PC-3 (cell line): ENCODE results near the gene UPF2.

ENCODE experiments used
- EZH2 ChIP-seq: fragments of 300-600 bp; sonication (generic); IDR thresholded peaks from one replicate; pipeline ENCODE4 v1.6.1; 2017; ENCODE audit warnings: antibody characterized with exemption, mild to moderate bottlenecking, low read length; ENCODE audit not compliant: unreplicated experiment
- TF ChIP-seq, protein P1 (sequence below): fragments of 300-600 bp; sonication (generic); conservative IDR thresholded peaks from 2 replicates; pipeline ENCODE4 v1.5.1; 2017; ENCODE audit warnings: antibody characterized with exemption, low read depth, mild to moderate bottlenecking, low read length

DNA sequence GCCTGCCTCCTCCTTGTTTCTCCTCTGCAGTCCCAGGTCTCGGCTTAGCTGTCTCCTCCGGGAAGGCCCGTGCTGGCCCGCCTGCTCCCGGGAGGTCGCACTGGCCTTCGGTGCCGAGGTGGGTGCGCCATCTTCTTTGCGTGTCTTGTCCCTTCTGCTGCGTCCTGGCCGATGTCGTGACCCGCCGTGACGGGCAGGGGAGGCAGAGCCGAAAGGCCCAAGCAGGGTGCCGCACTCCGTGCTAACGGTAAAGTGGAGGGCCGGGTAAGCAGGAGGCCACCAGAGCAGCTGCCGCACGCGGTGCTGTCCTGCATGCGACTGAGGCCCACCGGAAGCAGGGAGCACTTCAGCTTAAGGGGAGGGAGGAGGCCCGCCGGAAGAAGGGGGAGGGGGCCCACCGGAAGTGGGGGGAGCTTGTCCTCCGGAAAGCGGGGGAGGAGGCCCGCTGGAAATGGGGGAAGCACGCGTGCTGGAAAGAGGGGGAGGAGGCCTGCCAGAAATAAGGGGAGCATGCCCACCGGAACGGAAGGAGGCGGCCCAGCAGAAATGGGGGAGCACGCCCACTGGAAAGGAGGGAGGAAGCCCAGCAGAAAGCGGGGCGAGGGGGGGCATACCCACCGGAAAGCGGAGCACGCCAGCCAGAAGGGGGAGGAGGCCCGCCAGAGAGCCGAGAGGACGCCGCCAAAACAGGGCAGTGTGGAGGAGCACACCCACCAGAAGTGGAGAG is 148.1 kb downstream of the UPF2 start:
- no peak for TF ChIP-seq EZH2
- TF ChIP-seq, protein P1, sequence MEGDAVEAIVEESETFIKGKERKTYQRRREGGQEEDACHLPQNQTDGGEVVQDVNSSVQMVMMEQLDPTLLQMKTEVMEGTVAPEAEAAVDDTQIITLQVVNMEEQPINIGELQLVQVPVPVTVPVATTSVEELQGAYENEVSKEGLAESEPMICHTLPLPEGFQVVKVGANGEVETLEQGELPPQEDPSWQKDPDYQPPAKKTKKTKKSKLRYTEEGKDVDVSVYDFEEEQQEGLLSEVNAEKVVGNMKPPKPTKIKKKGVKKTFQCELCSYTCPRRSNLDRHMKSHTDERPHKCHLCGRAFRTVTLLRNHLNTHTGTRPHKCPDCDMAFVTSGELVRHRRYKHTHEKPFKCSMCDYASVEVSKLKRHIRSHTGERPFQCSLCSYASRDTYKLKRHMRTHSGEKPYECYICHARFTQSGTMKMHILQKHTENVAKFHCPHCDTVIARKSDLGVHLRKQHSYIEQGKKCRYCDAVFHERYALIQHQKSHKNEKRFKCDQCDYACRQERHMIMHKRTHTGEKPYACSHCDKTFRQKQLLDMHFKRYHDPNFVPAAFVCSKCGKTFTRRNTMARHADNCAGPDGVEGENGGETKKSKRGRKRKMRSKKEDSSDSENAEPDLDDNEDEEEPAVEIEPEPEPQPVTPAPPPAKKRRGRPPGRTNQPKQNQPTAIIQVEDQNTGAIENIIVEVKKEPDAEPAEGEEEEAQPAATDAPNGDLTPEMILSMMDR, result no peak
